Hindlimb muscle (tissue), 1 donor: ENCODE measurements around the gene HNRNPU. TPM values are rescaled to one million over a fixed set of nuclear protein-coding genes. Genes with fewer than 3 reads are reported as not detected.

Experiments used
- DNase-seq: peaks from one replicate; pipeline ENCODE4 v3.0.0-alpha.2; 2013
- polyA plus RNA-seq: library from polyadenylated mRNA; unstranded; fragments of 120-200 nt; gene quantifications from one replicate; pipeline ENCODE4 v1.2.1, GENCODE V29; 2013; ENCODE audit not compliant: insufficient read length

Gene HNRNPU
- polyA plus RNA-seq, result 348 TPM

GRCh38 chr1:244864253-244865027 lies at the start of gene HNRNPU:
Gene HNRNPU, minus strand, starts transcription at chr1:244864543. Its CDS starts 236 bp downstream, at chr1:244864307.
- DNase-seq, result peak; percentile 100

- no peak for DNase-seq
Observed at GRCh38 chr1:244913806-244914205, 49.5 kb upstream of the HNRNPU start.

- no peak for DNase-seq
Observed at GRCh38 chr1:244904119-244904518, 39.8 kb upstream of the HNRNPU start.

GRCh38 chr1:244901400-244902015 lies 37.2 kb upstream of the HNRNPU start:
- DNase-seq, result no peak

GRCh38 chr1:244897476-244898254 lies 33.3 kb upstream of the HNRNPU start:
- DNase-seq, result no peak

GRCh38 chr1:244896550-244896949 lies 32.2 kb upstream of the HNRNPU start:
- DNase-seq, result no peak

GRCh38 chr1:244893836-244894235 lies 29.5 kb upstream of the HNRNPU start:
- DNase-seq, result no peak

- no peak for DNase-seq
Observed at GRCh38 chr1:244887281-244887680, 22.9 kb upstream of the HNRNPU start.

GRCh38 chr1:244881552-244882280 lies 17.4 kb upstream of the HNRNPU start:
- DNase-seq, result no peak

- no peak for DNase-seq
Observed at GRCh38 chr1:244878681-244879080, 14.3 kb upstream of the HNRNPU start.

GRCh38 chr1:244876228-244876910 lies 12.0 kb upstream of the HNRNPU start:
- no peak for DNase-seq

- DNase-seq, result no peak
Observed at GRCh38 chr1:244874974-244875579, 10.7 kb upstream of the HNRNPU start.

GRCh38 chr1:244869950-244870349 lies 5.6 kb upstream of the HNRNPU start:
- DNase-seq, result no peak

GRCh38 chr1:244869364-244869827 lies 5.1 kb upstream of the HNRNPU start:
- no peak for DNase-seq

GRCh38 chr1:244868484-244869363 lies 4.4 kb upstream of the HNRNPU start:
- no peak for DNase-seq

GRCh38 chr1:244866355-244866754 lies 2.0 kb upstream of the HNRNPU start:
- no peak for DNase-seq

- DNase-seq, result no peak
Observed at GRCh38 chr1:244865820-244866219, 1.5 kb upstream of the HNRNPU start.

- DNase-seq, result no peak
Observed at GRCh38 chr1:244865028-244865371, 657 bp upstream of the HNRNPU start.

- DNase-seq, result peak; percentile 45
Observed at GRCh38 chr1:244863491-244864252, 671 bp downstream of the HNRNPU start.
